ENCODE measurements around the gene G2E3. TPM values are rescaled to one million over a fixed set of nuclear protein-coding genes. Genes with fewer than 3 reads are reported as not detected.
A peak's percentile ranks its signal among the peaks of the same experiment; 100 is the strongest.

Gene G2E3
- total and polyA plus RNA-seq, 2 donors (not counting 1 experiment from before 2014, with no cell fraction given) = 13.0 to 14.7 TPM

- Histone ChIP-seq H3K79me2 (ENCODE audit: control insufficient read depth, insufficient read depth, low read length) (no peaks in the 10 kb centered on the region), H3K27ac (ENCODE audit: insufficient read depth, low read length) (no peak overlapping the region), H3K27me3 (ENCODE audit: control insufficient read depth, insufficient read depth, low read length) (no peaks in the 10 kb centered on the region), H3K4me1 (ENCODE audit: control insufficient read depth, extremely low read depth, insufficient read depth, low read length) (peaks cover 2% of the 10 kb centered on the region), H2AFZ (ENCODE audit: low read length) (no peak overlapping the region), H3K36me3 (ENCODE audit: control insufficient read depth, insufficient read depth, low read length) (no peaks in the 10 kb centered on the region), H3K9ac (ENCODE audit: insufficient read depth, low read length) (no peak overlapping the region), H3K4me3 (replicated peaks in 1 of 4; ENCODE audit: control extremely low read depth in 1 of 4, insufficient read depth in 1 of 4, low read depth in 3 of 4, low read length in 4 of 4) (no peak overlapping the region), H3K9me3 (ENCODE audit: control insufficient read depth, insufficient read depth, low read depth, low read length) (no peaks in the 10 kb centered on the region), H3K4me2 (ENCODE audit: extremely low read depth, insufficient read depth, low read length) (no peak overlapping the region), H4K20me1 (ENCODE audit: control insufficient read depth, extremely low read depth, insufficient read depth, low read length) (no peaks in the 10 kb centered on the region)
- no peak for TF ChIP-seq CTCF (conservative IDR thresholded peaks at IDR 0.05 in 1 of 2, IDR thresholded peaks at IDR 0.05 in 1 of 2; ENCODE audit: low read depth in 1 of 2, low read length in 2 of 2)
- no peak for TF ChIP-seq EZH2 (IDR thresholded peaks at IDR 0.05; ENCODE audit: low read length, missing control alignments)
- no peak for DNase-seq (ENCODE audit: low read depth in 2 of 2)
Measured at GRCh38 chr14:30614155-30614554, 55.2 kb downstream of the G2E3 start.

- peak overlapping the region; percentile 40 for H3K4me2 ChIP-seq (ENCODE audit: extremely low read depth, insufficient read depth, low read length)
- H3K27me3 ChIP-seq (ENCODE audit: control insufficient read depth, insufficient read depth, low read length) = no peaks in the 10 kb centered on the region
- H3K9ac ChIP-seq (ENCODE audit: insufficient read depth, low read length) = no peak overlapping the region
- H3K79me2 ChIP-seq (ENCODE audit: control insufficient read depth, insufficient read depth, low read length) = peaks cover 30% of the 10 kb centered on the region
- no peaks in the 10 kb centered on the region for H3K9me3 ChIP-seq (ENCODE audit: control insufficient read depth, insufficient read depth, low read depth, low read length)
- H2AFZ ChIP-seq (ENCODE audit: low read length) = no peak overlapping the region
- TF ChIP-seq CTCF (conservative IDR thresholded peaks at IDR 0.05 in 1 of 2, IDR thresholded peaks at IDR 0.05 in 1 of 2; ENCODE audit: low read depth in 1 of 2, low read length in 2 of 2) (no peak), EZH2 (IDR thresholded peaks at IDR 0.05; ENCODE audit: low read length, missing control alignments) (no peak)
- H3K27ac ChIP-seq (ENCODE audit: insufficient read depth, low read length) = no peak overlapping the region
- H3K4me1 ChIP-seq (ENCODE audit: control insufficient read depth, extremely low read depth, insufficient read depth, low read length) = peaks cover 2% of the 10 kb centered on the region
- no peaks in the 10 kb centered on the region for H4K20me1 ChIP-seq (ENCODE audit: control insufficient read depth, extremely low read depth, insufficient read depth, low read length)
- peak; percentile 57 to 71 for DNase-seq (ENCODE audit: low read depth in 2 of 2)
- H3K36me3 ChIP-seq (ENCODE audit: control insufficient read depth, insufficient read depth, low read length) = peaks cover 4% of the 10 kb centered on the region
- no peak overlapping the region for H3K4me3 ChIP-seq (replicated peaks in 1 of 4; ENCODE audit: control extremely low read depth in 1 of 4, insufficient read depth in 1 of 4, low read depth in 3 of 4, low read length in 4 of 4)
Measured at GRCh38 chr14:30620178-30620577, 61.2 kb downstream of the G2E3 start.

GRCh38 chr14:30621354-30621939, 62.5 kb downstream of the G2E3 start:
- no peaks in the 10 kb centered on the region for H3K9me3 ChIP-seq (ENCODE audit: control insufficient read depth, insufficient read depth, low read depth, low read length)
- H2AFZ ChIP-seq (ENCODE audit: low read length) = peak overlapping the region; percentile 96
- peaks cover 2% of the 10 kb centered on the region for H3K4me1 ChIP-seq (ENCODE audit: control insufficient read depth, extremely low read depth, insufficient read depth, low read length)
- peak overlapping the region; percentile 98 for H3K4me2 ChIP-seq (ENCODE audit: extremely low read depth, insufficient read depth, low read length)
- H3K9ac ChIP-seq (ENCODE audit: insufficient read depth, low read length) = peak overlapping the region; percentile 91
- TF ChIP-seq CTCF (conservative IDR thresholded peaks at IDR 0.05 in 1 of 2, IDR thresholded peaks at IDR 0.05 in 1 of 2; ENCODE audit: low read depth in 1 of 2, low read length in 2 of 2) (no peak), EZH2 (IDR thresholded peaks at IDR 0.05; ENCODE audit: low read length, missing control alignments) (no peak)
- peak overlapping the region; percentile 97 for H3K27ac ChIP-seq (ENCODE audit: insufficient read depth, low read length)
- H3K79me2 ChIP-seq (ENCODE audit: control insufficient read depth, insufficient read depth, low read length) = peaks cover 42% of the 10 kb centered on the region
- no peaks in the 10 kb centered on the region for H3K27me3 ChIP-seq (ENCODE audit: control insufficient read depth, insufficient read depth, low read length)
- peaks cover 4% of the 10 kb centered on the region for H3K36me3 ChIP-seq (ENCODE audit: control insufficient read depth, insufficient read depth, low read length)
- H4K20me1 ChIP-seq (ENCODE audit: control insufficient read depth, extremely low read depth, insufficient read depth, low read length) = no peaks in the 10 kb centered on the region
- peak in 1 of 2 donors; percentile 29 for DNase-seq (ENCODE audit: low read depth in 2 of 2)
- H3K4me3 ChIP-seq (replicated peaks in 1 of 4; ENCODE audit: control extremely low read depth in 1 of 4, insufficient read depth in 1 of 4, low read depth in 3 of 4, low read length in 4 of 4) = peak overlapping the region; percentile 91 to 100 (median 97)

Data from fibroblast of lung (primary cell).